HG03575 (cell line): ENCODE data around the gene PLPP3.

Source experiments
- ATAC-seq: cut with Tn5 transposase; IDR thresholded peaks from one replicate; pipeline ENCODE4 v1.9.1; 2021; ENCODE audit not compliant: unreplicated experiment, insufficient number of reproducible peaks, low FRiP score; ENCODE audit errors: extremely low read depth

The PLPP3 gene

DNA sequence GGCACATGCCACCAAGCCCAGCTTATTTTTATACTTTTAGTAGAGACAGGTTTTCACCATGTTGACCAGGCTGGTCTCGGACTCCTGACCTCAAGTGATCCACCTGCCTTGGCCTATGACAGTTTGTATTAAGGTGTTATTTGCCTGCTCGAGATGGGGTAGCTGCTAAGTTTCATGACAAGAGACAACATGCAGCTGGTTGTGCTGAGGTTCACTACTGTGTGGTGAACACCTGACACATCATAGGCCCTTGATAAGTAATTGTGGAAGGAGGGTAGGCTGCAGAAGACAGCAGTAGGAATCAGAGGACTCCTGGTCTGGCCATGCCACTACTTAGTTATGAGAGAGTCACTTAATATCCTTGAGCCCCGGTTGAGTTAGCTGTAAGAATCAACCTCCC lies 46.2 kb downstream of the PLPP3 start:
- no peak for ATAC-seq

GRCh38 chr1:56532350-56532683 lies 47.0 kb downstream of the PLPP3 start:
- ATAC-seq = no peak

DNA sequence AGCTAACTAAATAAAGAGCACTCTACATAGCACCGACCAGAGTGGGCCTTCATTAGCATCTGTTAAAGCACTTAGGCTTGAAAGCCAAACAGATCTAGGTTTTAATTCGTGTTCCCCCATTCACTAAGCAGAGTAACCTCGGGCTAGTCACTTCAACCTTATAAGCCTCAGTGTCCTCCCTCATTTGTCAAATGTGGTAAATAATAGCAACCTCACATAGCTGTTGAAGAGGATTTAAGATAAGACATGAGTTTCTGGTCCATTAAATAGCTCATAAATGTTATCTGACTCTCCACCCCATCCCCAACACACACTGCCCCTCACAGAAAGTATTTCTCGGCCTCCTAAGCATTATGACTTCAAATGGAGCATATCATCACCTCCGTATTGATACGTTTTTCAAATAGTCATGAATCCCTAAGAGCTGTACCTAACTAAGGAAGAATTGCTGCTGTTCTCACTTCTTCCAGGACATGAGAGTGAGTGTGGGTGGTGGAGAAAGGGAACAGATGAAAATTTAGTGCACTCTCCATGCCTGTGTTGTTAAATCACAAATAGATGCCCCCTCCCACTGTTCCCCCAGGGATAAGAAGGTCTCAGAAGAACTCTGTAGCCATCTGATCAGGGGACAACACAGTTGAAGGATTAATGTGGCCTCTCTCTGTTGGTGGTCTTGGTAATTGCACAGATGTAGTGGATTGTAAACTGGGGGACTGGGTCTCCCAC lies 47.6 kb downstream of the PLPP3 start:
- no peak for ATAC-seq

GRCh38 chr1:56529801-56530200 lies 49.6 kb downstream of the PLPP3 start:
- ATAC-seq = no peak

GRCh38 chr1:56527548-56528302 lies 51.6 kb downstream of the PLPP3 start:
- no peak for ATAC-seq

- peak; percentile 38 for ATAC-seq
Measured at GRCh38 chr1:56526571-56527174, 52.7 kb downstream of the PLPP3 start.

- ATAC-seq = peak; percentile 76
Measured at GRCh38 chr1:56525489-56526041, 53.8 kb downstream of the PLPP3 start.

GRCh38 chr1:56524263-56524662 lies 55.1 kb downstream of the PLPP3 start:
- ATAC-seq = no peak

- no peak for ATAC-seq
Measured at GRCh38 chr1:56522680-56523079, 56.7 kb downstream of the PLPP3 start.

- ATAC-seq = no peak
Measured at GRCh38 chr1:56520016-56520601, 59.3 kb downstream of the PLPP3 start.

DNA sequence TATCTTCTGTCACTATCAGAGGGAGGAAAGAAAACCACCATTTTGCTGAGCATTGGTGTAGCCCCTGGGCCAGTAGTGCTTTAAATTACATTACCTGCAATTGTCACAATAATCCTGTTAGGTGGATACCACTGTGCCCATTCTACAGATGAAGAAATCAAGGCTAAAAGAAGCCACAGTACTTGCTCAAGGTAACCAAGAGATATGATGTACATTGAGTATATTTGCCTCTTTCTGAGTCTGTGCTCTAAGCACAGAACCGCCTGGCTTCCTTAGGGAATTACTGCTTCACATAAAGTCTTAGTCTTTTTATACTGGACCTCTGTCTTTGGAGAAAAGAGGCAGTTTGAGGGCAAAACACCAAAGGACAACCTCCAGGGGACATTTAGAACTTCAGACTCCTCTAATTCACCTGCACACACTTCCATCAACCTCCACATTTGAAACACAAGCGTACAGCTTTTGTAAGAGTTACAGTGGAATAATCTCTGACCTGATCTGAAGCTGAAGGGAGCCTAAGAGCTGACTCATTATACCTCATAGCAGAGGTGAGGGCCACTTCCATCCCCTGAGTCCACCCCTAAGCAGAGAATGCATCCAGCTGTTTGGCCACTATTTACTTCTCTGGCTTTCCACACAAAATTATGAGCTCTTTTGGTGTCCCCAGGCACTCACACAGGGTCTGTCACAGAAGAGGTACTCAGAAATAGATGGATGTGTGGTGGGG lies 61.8 kb downstream of the PLPP3 start:
- no peak for ATAC-seq

GRCh38 chr1:56516539-56517252 lies 62.7 kb downstream of the PLPP3 start:
- ATAC-seq = peak; percentile 64

DNA sequence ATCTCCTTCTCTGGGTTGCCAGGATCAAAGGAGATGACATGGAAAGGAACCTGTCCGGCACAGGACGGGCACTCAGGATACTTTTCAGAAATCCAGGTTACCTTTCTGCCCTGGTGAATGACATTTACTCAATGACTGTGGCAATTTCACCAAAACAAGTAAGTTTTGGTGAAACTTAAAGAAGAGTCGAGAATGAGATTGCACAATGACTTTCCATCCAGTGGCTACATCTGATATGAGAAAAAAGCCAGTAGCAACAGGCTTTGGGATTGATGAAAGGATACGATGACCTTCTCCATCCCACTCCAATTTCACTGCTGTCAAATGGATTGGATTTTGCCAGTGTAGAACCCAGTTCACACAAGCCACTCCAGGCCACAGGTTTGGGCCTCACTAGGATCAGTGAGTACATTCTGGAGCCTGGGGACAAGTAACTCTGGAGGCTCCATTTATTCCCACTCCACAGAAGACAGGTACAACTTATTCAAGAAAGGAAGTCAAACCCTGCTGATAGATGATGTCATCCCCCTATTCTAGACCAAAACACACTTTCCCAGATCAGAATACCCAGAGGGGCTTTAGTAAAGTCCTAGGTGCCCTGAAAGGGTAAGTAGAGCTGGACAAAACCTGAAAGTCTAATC lies 63.3 kb downstream of the PLPP3 start:
- ATAC-seq = peak; percentile 9

GRCh38 chr1:56512724-56513494 lies 66.5 kb downstream of the PLPP3 start:
- no peak for ATAC-seq

GRCh38 chr1:56511766-56512165 lies 67.6 kb downstream of the PLPP3 start:
- no peak for ATAC-seq

GRCh38 chr1:56511364-56511763 lies 68.0 kb downstream of the PLPP3 start:
- no peak for ATAC-seq

- no peak for ATAC-seq
Measured at GRCh38 chr1:56510642-56511021, 68.7 kb downstream of the PLPP3 start.
